Measurements from ENCODE around the gene HDAC5.
"Not testable (repeated sequence)": the region's sequence is repeated elsewhere in the genome, so short reads cannot be mapped to it uniquely, and the experiment has no call there.

Gene HDAC5

GRCh38 chr17:44133918-44134476, 10.6 kb upstream of the HDAC5 start:
- no peak for DNase-seq (ENCODE audit: low spot score)

GRCh38 chr17:44132275-44132821, 8.9 kb upstream of the HDAC5 start:
- no peak for DNase-seq (ENCODE audit: low spot score)

GRCh38 chr17:44131372-44131771, 7.9 kb upstream of the HDAC5 start:
- DNase-seq (ENCODE audit: low spot score): not testable (repeated sequence)

GRCh38 chr17:44130693-44131349, 7.4 kb upstream of the HDAC5 start:
- DNase-seq (ENCODE audit: low spot score): no peak

- no peak for DNase-seq (ENCODE audit: low spot score)
Measured at GRCh38 chr17:44128383-44128782, 4.9 kb upstream of the HDAC5 start.

- no peak for DNase-seq (ENCODE audit: low spot score)
Measured at GRCh38 chr17:44124118-44124438, 637 bp upstream of the HDAC5 start.

- no peak for DNase-seq (ENCODE audit: low spot score)
Measured at GRCh38 chr17:44122816-44123355, 555 bp downstream of the HDAC5 start.

GRCh38 chr17:44121997-44122815, 1.2 kb downstream of the HDAC5 start:
- DNase-seq (ENCODE audit: low spot score): no peak

- peak; percentile 76 for DNase-seq (ENCODE audit: low spot score)
Measured at GRCh38 chr17:44120851-44121605, 2.4 kb downstream of the HDAC5 start.

- DNase-seq (ENCODE audit: low spot score): not testable (repeated sequence)
Measured at GRCh38 chr17:44120281-44120680, 3.2 kb downstream of the HDAC5 start.

- no peak for DNase-seq (ENCODE audit: low spot score)
Measured at GRCh38 chr17:44119798-44120197, 3.6 kb downstream of the HDAC5 start.

- no peak for DNase-seq (ENCODE audit: low spot score)
Measured at GRCh38 chr17:44119062-44119461, 4.4 kb downstream of the HDAC5 start.

- peak; percentile 64 for DNase-seq (ENCODE audit: low spot score)
Measured at GRCh38 chr17:44118427-44119050, 4.9 kb downstream of the HDAC5 start.

- DNase-seq (ENCODE audit: low spot score): no peak
Measured at GRCh38 chr17:44117351-44117750, 6.1 kb downstream of the HDAC5 start.

GRCh38 chr17:44115585-44116415, 7.6 kb downstream of the HDAC5 start:
- peak; percentile 85 for DNase-seq (ENCODE audit: low spot score)

- DNase-seq (ENCODE audit: low spot score): no peak
Measured at GRCh38 chr17:44113868-44114840, 9.3 kb downstream of the HDAC5 start.

GRCh38 chr17:44113382-44113781, 10.1 kb downstream of the HDAC5 start:
- no peak for DNase-seq (ENCODE audit: low spot score)

GRCh38 chr17:44112284-44113280, 10.9 kb downstream of the HDAC5 start:
- DNase-seq (ENCODE audit: low spot score): no peak

Measured in D341Med (cell line).